Activated CD8-positive, alpha-beta memory T cell treated with anti-CD3 and anti-CD28 coated beads for 36 hours (primary cell): Measurements from ENCODE around the gene OR5B3. TPM values are rescaled to one million over a fixed set of nuclear protein-coding genes. Genes with fewer than 3 reads are reported as not detected.

Source experiments
- total RNA-seq, 2 experiments: library from RNA; stranded (reverse); gene quantifications; one replicate each; pipeline ENCODE4 v1.2.3, GENCODE V29; 2021

Gene OR5B3
- total RNA-seq, 2 experiments from 2014 or later, result not detected

Other genes starting within 250 kb of the OR5B3 start
- gene OR9Q2, start 217.8 kb downstream of the OR5B3 start, total RNA-seq, result not detected
- not detected for gene OR1S2, start 202.7 kb downstream of the OR5B3 start, total RNA-seq
- gene OR1S1, start 194.2 kb downstream of the OR5B3 start, total RNA-seq, result not detected
- gene OR10Q1, start 178.0 kb downstream of the OR5B3 start, total RNA-seq, result not detected
- not detected for gene OR10W1, start 138.6 kb downstream of the OR5B3 start, total RNA-seq
- gene OR5B17, start 47.8 kb downstream of the OR5B3 start, total RNA-seq, result not detected
- not detected for gene OR5B2, start 21.2 kb upstream of the OR5B3 start, total RNA-seq
- not detected for gene OR5B12, start 35.4 kb upstream of the OR5B3 start, total RNA-seq
- under 1 TPM; 0.30 to 0.40 TPM for gene OR5B21, start 101.2 kb upstream of the OR5B3 start, total RNA-seq
- gene LPXN, start 169.0 kb upstream of the OR5B3 start, total RNA-seq, result 100 to 1,000 TPM; 121 to 130 TPM
- gene ZFP91, start 172.2 kb upstream of the OR5B3 start, total RNA-seq, result 10 to 100 TPM; 52.7 to 55.6 TPM
- gene CNTF, start 215.8 kb upstream of the OR5B3 start, total RNA-seq, result 1 to 10 TPM; 2.2 to 2.3 TPM